BLaER1 treated with 17β-estradiol and CSF1 and Interleukin-3, amounts not matched to agents 10 nM and 100 nM (cell line): Measurements from ENCODE around the gene MOSPD3.
A peak's percentile ranks its signal among the peaks of the same experiment; 100 is the strongest.
"Not testable (repeated sequence)": the region's sequence is repeated elsewhere in the genome, so short reads cannot be mapped to it uniquely, and the experiment has no call there.

Source experiments
- H3K27ac ChIP-seq, 11 experiments: shearing (Covaris generic); formaldehyde crosslinking; 2 replicates each; pipeline ENCODE4 v1.8.1; 2022
- H3K27me3 ChIP-seq, 11 experiments: shearing (Covaris generic); formaldehyde crosslinking; 2 replicates each; pipeline ENCODE4 v1.8.1; 2022
- H3K36me3 ChIP-seq, 11 experiments: shearing (Covaris generic); formaldehyde crosslinking; 2 replicates each; pipeline ENCODE4 v1.8.1; 2022
- H3K4me1 ChIP-seq, 10 experiments: shearing (Covaris generic); formaldehyde crosslinking; 2 replicates each; pipeline ENCODE4 v1.8.1; 2022
- H3K4me2 ChIP-seq, 11 experiments: shearing (Covaris generic); formaldehyde crosslinking; 2 replicates each; pipeline ENCODE4 v1.8.1; 2022
- H3K4me3 ChIP-seq, 10 experiments: shearing (Covaris generic); formaldehyde crosslinking; 2 replicates each; pipeline ENCODE4 v1.8.1; 2022
- H3K9ac ChIP-seq, 11 experiments: shearing (Covaris generic); formaldehyde crosslinking; 2 replicates each; pipeline ENCODE4 v1.8.1; 2022
- H3K9me3 ChIP-seq, 11 experiments: shearing (Covaris generic); formaldehyde crosslinking; replicated peaks in 1 of 11; 2 replicates each; pipeline ENCODE4 v1.8.1; 2022
- H4K20me1 ChIP-seq, 11 experiments: shearing (Covaris generic); formaldehyde crosslinking; 2 replicates each; pipeline ENCODE4 v1.8.1; 2022
- Cebpa-rat ChIP-seq, 11 experiments: shearing (Covaris generic); IDR thresholded peaks; 2 replicates each; pipeline ENCODE4 v1.8.1; 2022

Gene MOSPD3, protein sequence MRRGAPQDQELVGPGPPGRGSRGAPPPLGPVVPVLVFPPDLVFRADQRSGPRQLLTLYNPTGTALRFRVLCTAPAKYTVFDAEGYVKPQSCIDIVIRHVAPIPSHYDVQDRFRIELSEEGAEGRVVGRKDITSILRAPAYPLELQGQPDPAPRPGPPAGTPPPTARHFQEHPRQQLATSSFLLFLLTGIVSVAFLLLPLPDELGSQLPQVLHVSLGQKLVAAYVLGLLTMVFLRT

DNA sequence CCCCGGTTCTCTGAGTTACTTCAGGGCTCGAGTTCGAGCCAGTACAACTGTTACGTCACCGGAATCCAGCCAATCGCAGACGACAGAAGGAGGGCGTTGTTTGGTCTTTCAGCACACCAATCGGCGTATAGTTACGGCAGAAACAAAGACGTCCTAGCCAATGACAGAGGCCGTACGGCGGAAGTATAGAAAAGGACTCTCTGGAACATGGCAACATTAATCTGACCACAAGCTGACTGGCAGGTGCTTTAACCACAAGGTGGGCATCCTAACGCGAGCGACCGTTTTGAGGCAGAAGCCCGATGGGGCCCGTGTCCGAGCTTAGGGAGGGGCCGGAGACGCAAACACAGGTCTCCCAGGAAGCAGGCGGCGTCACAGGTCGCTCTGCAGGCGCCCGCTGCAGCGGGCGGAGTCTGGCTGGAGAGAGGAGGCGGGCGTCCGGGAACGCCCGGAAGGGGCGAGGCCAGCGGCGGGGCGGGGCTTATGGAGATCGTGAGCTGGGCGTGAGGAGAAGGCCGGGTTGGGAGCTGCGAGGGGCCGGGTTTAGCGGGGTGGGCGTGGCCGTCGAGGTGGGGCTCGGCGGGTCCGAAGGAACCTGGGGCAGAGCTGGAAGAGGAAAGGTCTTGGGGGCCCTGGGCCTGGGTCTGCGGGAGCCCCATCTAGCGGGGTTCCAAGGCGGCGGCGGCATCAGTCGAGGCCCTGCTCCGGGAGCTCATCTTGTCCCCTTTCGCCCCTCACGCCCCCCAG is at the start of gene MOSPD3:
Gene MOSPD3, plus strand, starts transcription at position 558 of the 747 bp plus-strand sequence. CDS start 252 bp downstream, outside the sequence.
- Histone ChIP-seq H3K27me3 (no peaks in the 10 kb centered on the region), H3K9me3 (no peaks in the 10 kb centered on the region), H3K4me3 (peak within 1 kb of the TSS; percentile 71 to 92 (median 82)), H3K27ac (peak within 1 kb of the TSS; percentile 52 to 92 (median 79)), H4K20me1 (no peaks in the 10 kb centered on the region), H3K36me3 (peaks cover 0 to 15% (median 0%) of the 10 kb centered on the region in 11 experiments; a peak in 4 of 22 replicates), H3K4me2 (peak within 1 kb of the TSS; percentile 89 to 100 (median 98)), H3K9ac (peak within 1 kb of the TSS; percentile 74 to 90 (median 83)), H3K4me1 (peaks cover 18 to 37% (median 31%) of the 10 kb centered on the region in 10 experiments)
- peak in 1 of 11 experiments; percentile 34; a peak in 1 of 22 replicates for TF ChIP-seq Cebpa-rat (IDR thresholded peaks at IDR 0.05)

DNA sequence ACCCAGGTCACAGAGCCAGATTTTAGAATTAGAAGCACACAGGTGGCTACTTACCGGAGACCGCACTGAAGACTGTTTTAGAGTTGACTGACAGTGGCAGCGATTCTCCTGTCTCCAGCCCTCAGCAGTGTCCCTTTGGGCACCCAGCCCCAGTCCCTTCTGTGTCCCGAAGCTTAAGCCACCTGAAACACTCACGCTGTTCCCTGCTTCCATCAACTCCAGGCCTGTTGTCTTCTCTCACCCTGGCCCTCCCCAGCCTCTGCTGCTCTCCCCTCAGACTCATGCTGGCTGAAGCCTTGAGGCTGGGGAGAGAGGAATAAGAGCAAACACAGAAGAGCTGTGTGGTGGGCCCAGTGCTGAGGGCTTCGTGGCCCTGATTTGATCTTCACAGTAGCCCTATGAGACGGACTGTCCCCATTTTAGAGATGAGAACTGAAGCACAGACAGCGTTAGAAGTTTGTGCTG is 49.2 kb upstream of the MOSPD3 start:
- Histone ChIP-seq H3K36me3 (peaks cover 0 to 36% (median 15%) of the 10 kb centered on the region in 11 experiments; a peak in 11 of 22 replicates), H3K4me2 (no peak overlapping the region), H3K4me3 (no peak overlapping the region), H4K20me1 (peaks cover 0 to 9% (median 0%) of the 10 kb centered on the region in 11 experiments; a peak in 3 of 22 replicates), H3K9me3 (no peaks in the 10 kb centered on the region), H3K4me1 (peaks cover 11 to 21% (median 18%) of the 10 kb centered on the region in 10 experiments), H3K9ac (peak overlapping the region in 1 of 11 experiments; percentile 50; a peak in 1 of 22 replicates), H3K27ac (no peak overlapping the region), H3K27me3 (no peaks in the 10 kb centered on the region)
- TF ChIP-seq Cebpa-rat (IDR thresholded peaks at IDR 0.05) = no peak

DNA sequence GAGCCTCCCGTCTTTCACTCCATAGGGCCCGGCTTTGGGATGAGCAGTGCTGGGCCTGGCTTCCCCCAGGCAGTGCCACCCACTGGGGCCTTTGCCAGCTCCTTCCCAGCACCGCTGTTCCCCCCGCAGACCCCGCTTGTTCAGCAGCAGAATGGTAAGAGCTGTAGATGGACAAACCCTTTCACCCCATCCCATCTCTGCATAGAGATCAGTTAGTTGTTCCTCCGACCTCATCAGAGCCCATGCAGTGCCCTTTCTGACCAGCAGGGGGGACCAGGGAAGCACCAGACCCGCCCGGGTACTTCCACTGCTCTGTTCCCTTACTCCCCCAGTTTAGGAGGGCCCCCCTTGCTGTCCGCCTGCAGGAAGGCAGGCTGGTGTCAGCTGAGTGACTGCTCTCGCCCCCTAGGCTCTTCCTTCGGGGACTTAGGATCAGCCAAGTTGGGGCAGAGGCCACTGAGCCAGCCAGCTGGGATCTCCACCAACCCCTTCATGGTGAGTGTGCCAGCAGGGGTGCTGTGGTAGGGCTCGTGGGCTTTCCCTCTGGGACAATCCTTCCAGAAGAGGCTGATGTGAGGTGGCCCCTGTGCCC is 48.4 kb upstream of the MOSPD3 start:
- Histone ChIP-seq H3K36me3 (peaks cover 0 to 28% (median 15%) of the 10 kb centered on the region in 11 experiments; a peak in 11 of 22 replicates), H3K9me3 (no peaks in the 10 kb centered on the region), H3K27me3 (peaks cover 0 to 2% (median 0%) of the 10 kb centered on the region in 11 experiments; a peak in 8 of 22 replicates), H3K4me3 (no peak overlapping the region), H3K4me1 (peaks cover 19 to 28% (median 26%) of the 10 kb centered on the region in 10 experiments), H3K4me2 (peak overlapping the region in 3 of 11 experiments; percentile 5 to 44 (median 28); a peak in 6 of 22 replicates), H3K9ac (peak overlapping the region in 2 of 11 experiments; percentile 27 to 37; a peak in 1 of 22 replicates), H4K20me1 (peaks cover 0 to 13% (median 0%) of the 10 kb centered on the region in 11 experiments; a peak in 3 of 22 replicates), H3K27ac (0 out of 22 replicates have a peak overlapping the region, but pooled peaks of 1 of the 11 experiments have one; percentile 6)
- no peak for TF ChIP-seq Cebpa-rat (IDR thresholded peaks at IDR 0.05)

- peaks cover 0 to 27% (median 15%) of the 10 kb centered on the region in 11 experiments; a peak in 11 of 22 replicates for H3K36me3 ChIP-seq
- H3K4me2 ChIP-seq = peak overlapping the region in 3 of 11 experiments; percentile 5 to 44 (median 28); a peak in 3 of 22 replicates
- peaks cover 24 to 33% (median 31%) of the 10 kb centered on the region in 10 experiments for H3K4me1 ChIP-seq
- H3K9me3 ChIP-seq, H3K4me3 ChIP-seq, H3K27me3 ChIP-seq: not testable (repeated sequence)
- H4K20me1 ChIP-seq = peaks cover 0 to 16% (median 0%) of the 10 kb centered on the region in 11 experiments; a peak in 6 of 22 replicates
- H3K9ac ChIP-seq = peak overlapping the region in 2 of 11 experiments; percentile 27 to 37; a peak in 1 of 22 replicates
- H3K27ac ChIP-seq = 0 out of 22 replicates have a peak overlapping the region, but pooled peaks of 1 of the 11 experiments have one; percentile 6
Observed at GRCh38 chr7:100564405-100564804, 47.9 kb upstream of the MOSPD3 start.

- no peak overlapping the region for H3K9ac ChIP-seq
- no peak for TF ChIP-seq Cebpa-rat (IDR thresholded peaks at IDR 0.05)
Observed at GRCh38 chr7:100565133-100565571, 47.2 kb upstream of the MOSPD3 start.

DNA sequence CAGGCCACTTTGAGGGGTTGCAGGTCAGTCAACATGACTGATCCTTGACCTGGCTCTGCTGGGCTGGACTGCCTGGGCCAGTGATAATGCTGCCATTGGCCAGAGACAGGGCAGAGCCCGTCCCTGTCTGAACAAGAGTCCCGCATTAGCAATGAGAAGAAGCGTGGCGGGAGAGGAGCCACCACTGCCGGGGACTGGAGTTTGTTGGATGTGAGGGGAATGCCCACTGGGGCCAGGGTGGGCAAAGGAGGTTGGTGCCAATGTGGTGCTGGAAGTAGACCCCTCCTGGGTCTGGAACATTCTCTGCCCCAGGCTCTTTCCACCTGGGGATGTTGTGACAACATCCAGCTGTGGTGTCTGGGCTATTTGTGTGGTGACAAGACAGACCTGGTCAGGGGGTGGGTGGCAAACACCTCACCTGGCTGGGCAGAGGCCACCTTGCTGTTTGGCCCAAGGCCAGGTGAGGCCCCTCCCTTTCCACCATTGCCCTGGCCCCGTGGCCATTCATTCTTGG is 46.3 kb upstream of the MOSPD3 start:
- TF ChIP-seq Cebpa-rat (IDR thresholded peaks at IDR 0.05) = no peak

More at GRCh38 chr7:100565133-100565571, 47.2 kb upstream of the MOSPD3 start:
- H3K4me1 ChIP-seq = peaks cover 32 to 41% (median 37%) of the 10 kb centered on the region in 10 experiments
- peaks cover 6 to 15% (median 12%) of the 10 kb centered on the region in 11 experiments; a peak in 21 of 22 replicates for H3K27me3 ChIP-seq
- no peak overlapping the region for H3K4me3 ChIP-seq
- H3K36me3 ChIP-seq = peaks cover 0 to 27% (median 15%) of the 10 kb centered on the region in 11 experiments; a peak in 11 of 22 replicates
- peaks cover 0 to 23% (median 6%) of the 10 kb centered on the region in 11 experiments; a peak in 14 of 22 replicates for H4K20me1 ChIP-seq
- H3K4me2 ChIP-seq = no peak overlapping the region
- no peak overlapping the region for H3K27ac ChIP-seq
- no peaks in the 10 kb centered on the region for H3K9me3 ChIP-seq

DNA sequence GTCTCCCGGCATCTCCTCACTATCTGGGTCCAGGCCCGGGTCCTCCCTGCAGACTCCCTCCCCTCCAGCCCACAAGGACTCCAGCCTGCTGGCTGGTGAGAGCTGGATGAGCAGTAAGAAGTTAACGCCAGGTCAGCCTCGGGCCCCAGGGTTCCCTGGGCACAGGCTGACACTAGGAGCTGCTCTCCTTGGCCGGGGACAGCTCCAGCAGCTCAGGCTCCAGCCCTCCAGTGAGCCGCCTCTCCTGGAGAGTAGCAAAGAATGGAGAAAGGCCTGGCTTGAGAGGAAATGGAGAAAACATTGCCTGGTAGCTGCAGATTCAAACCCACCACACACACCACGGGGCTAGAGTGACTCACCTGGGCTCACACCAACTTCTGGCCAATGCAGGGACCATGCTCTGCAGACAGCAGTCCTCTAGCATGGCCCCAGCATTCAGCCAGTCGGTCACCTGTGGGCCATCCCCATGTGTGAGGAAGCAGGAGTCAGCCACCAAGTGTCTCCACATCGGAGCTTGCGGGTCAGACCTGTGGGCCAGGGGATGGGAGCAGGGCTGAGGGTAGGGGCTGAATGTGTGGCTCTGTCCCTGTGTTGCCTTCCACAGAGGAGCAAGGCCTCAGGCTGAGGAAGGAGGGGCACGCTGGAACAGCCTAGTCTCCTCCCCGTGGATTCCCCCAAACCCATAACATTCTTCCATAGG is 45.2 kb upstream of the MOSPD3 start:
- no peak for TF ChIP-seq Cebpa-rat (IDR thresholded peaks at IDR 0.05)
- H3K4me2 ChIP-seq = peak overlapping the region; percentile 21 to 91 (median 77); a peak in 21 of 22 replicates
- peak overlapping the region in 6 of 11 experiments; percentile 1 to 39 (median 28); a peak in 5 of 22 replicates for H3K9ac ChIP-seq
- peak overlapping the region in 4 of 11 experiments; percentile 2 to 34 (median 20); a peak in 1 of 22 replicates for H3K27ac ChIP-seq
- H3K27me3 ChIP-seq = peaks cover 26 to 35% (median 30%) of the 10 kb centered on the region in 11 experiments
- peaks cover 13 to 43% (median 24%) of the 10 kb centered on the region in 11 experiments; a peak in 20 of 22 replicates for H4K20me1 ChIP-seq
- no peak overlapping the region for H3K4me3 ChIP-seq
- peaks cover 40 to 61% (median 56%) of the 10 kb centered on the region in 10 experiments for H3K4me1 ChIP-seq
- H3K9me3 ChIP-seq = no peaks in the 10 kb centered on the region
- H3K36me3 ChIP-seq = peaks cover 0 to 27% (median 15%) of the 10 kb centered on the region in 11 experiments; a peak in 13 of 22 replicates

More for the DNA sequence above, 46.3 kb upstream of the MOSPD3 start:
- H3K9ac ChIP-seq = no peak overlapping the region
- no peaks in the 10 kb centered on the region for H3K9me3 ChIP-seq
- no peak overlapping the region for H3K4me3 ChIP-seq
- peaks cover 3 to 32% (median 14%) of the 10 kb centered on the region in 11 experiments; a peak in 20 of 22 replicates for H4K20me1 ChIP-seq
- H3K4me2 ChIP-seq = no peak overlapping the region
- no peak overlapping the region for H3K27ac ChIP-seq
- peaks cover 15 to 24% (median 22%) of the 10 kb centered on the region in 11 experiments for H3K27me3 ChIP-seq
- H3K4me1 ChIP-seq = peaks cover 39 to 50% (median 47%) of the 10 kb centered on the region in 10 experiments
- H3K36me3 ChIP-seq = peaks cover 0 to 27% (median 15%) of the 10 kb centered on the region in 11 experiments; a peak in 11 of 22 replicates
